H1 (cell line): Measurements from ENCODE around the gene ADGRG1. TPM values are rescaled to one million over a fixed set of nuclear protein-coding genes. Genes with fewer than 3 reads are reported as not detected.

Source experiments
- CTCF ChIA-PET: fragments of 300-600 bp; sonication (Branson Sonifier 250); formaldehyde crosslinking; loops from one replicate; lab custom pipeline; 2021; ENCODE audit not compliant: partially characterized antibody; lab: Charles Lee
- POLR2A ChIA-PET: fragments of 300-600 bp; sonication (Branson Sonifier 250); formaldehyde crosslinking; loops from one replicate; lab custom pipeline; 2021; ENCODE audit warnings: inconsistent platforms; ENCODE audit not compliant: partially characterized antibody; lab: Charles Lee
- DNase-seq, 2 experiments: peaks; one replicate each; pipeline versions ENCODE4 v3.0.0 to v3.0.0-alpha.2; 2010 to 2022; ENCODE audit warnings: low spot score in 2 of 2, low read depth in 1 of 2, mixed read lengths in 1 of 2
- FAIRE-seq: peaks from 2 replicates; lab custom pipeline; 2011; peaks lifted over from hg19 to GRCh38; lab: Jason Lieb, UNC
- H2AFZ ChIP-seq: 2 replicates; pipeline ENCODE4 v1.8.1; 2012; ENCODE audit warnings: low read length, inconsistent platforms
- H2AK5ac ChIP-seq: 2 replicates; pipeline ENCODE4 v1.6.1; 2013; ENCODE audit warnings: low read depth, low read length
- H2BK120ac ChIP-seq: replicated peaks from 2 replicates; pipeline ENCODE3; 2013; ENCODE audit warnings: low read depth, low read length, inconsistent platforms
- H2BK12ac ChIP-seq: 2 replicates; pipeline ENCODE4 v1.6.1; 2013; ENCODE audit warnings: low read depth, low read length
- H2BK15ac ChIP-seq: 2 replicates; pipeline ENCODE4 v1.6.1; 2013; ENCODE audit warnings: low read length
- H2BK20ac ChIP-seq: 2 replicates; pipeline ENCODE4 v1.6.1; 2013; ENCODE audit warnings: low read length
- H2BK5ac ChIP-seq: 2 replicates; pipeline ENCODE4 v1.6.1; 2013; ENCODE audit warnings: low read depth, low read length
- H3K14ac ChIP-seq: 2 replicates; pipeline ENCODE4 v1.6.1; 2013; ENCODE audit warnings: inconsistent platforms; ENCODE audit not compliant: insufficient read length
- H3K18ac ChIP-seq: 2 replicates; pipeline ENCODE4 v1.6.1; 2013; ENCODE audit warnings: low read length; ENCODE audit errors: extremely low read depth
- H3K23ac ChIP-seq: 2 replicates; pipeline ENCODE4 v1.6.1; 2013; ENCODE audit warnings: inconsistent platforms; ENCODE audit not compliant: insufficient read length
- H3K23me2 ChIP-seq: 2 replicates; pipeline ENCODE4 v1.6.1; 2013; ENCODE audit warnings: low read depth, low read length
- H3K27ac ChIP-seq: 2 replicates; pipeline ENCODE4 v1.6.1; 2011; ENCODE audit warnings: low read depth, low read length, inconsistent platforms
- H3K27me3 ChIP-seq, 4 experiments: replicated peaks in 1 of 4; 1 replicate in 1 of 4; 2 replicates in 3 of 4; pipeline versions ENCODE4 v1.6.1 to v1.8.1; 2011 to 2013; ENCODE audit warnings: low read length in 3 of 4, mild to moderate bottlenecking in 3 of 4, inconsistent platforms in 2 of 4, mixed read lengths in 2 of 4, moderate library complexity in 1 of 4; ENCODE audit not compliant: control insufficient read depth in 3 of 4, insufficient read depth in 3 of 4; ENCODE audit errors: extremely low read depth in 1 of 4
- H3K36me3 ChIP-seq, 4 experiments: 2 replicates each; pipeline versions ENCODE4 v1.6.1 to v1.8.1; 2011 to 2013; ENCODE audit warnings: mild to moderate bottlenecking in 4 of 4, low read length in 3 of 4, moderate library complexity in 2 of 4, control low read depth in 1 of 4, inconsistent platforms in 1 of 4; ENCODE audit not compliant: insufficient read depth in 4 of 4, control insufficient read depth in 2 of 4
- H3K4ac ChIP-seq: replicated peaks from 2 replicates; pipeline ENCODE3; 2013; ENCODE audit warnings: low read length, low read depth, mixed read lengths, inconsistent platforms; ENCODE audit not compliant: insufficient read length
- H3K4me1 ChIP-seq, 4 experiments: replicated peaks in 1 of 4; 1 replicate in 1 of 4; 2 replicates in 3 of 4; pipeline versions ENCODE4 v1.6.1 to v1.8.1; 2011 to 2013; ENCODE audit warnings: low read length in 3 of 4, inconsistent platforms in 2 of 4, mixed read lengths in 1 of 4; ENCODE audit not compliant: insufficient read depth in 4 of 4, control insufficient read depth in 3 of 4
- H3K4me2 ChIP-seq, 2 experiments: 2 replicates each; pipeline versions ENCODE4 v1.6.1 to v1.8.1; 2011 to 2013; ENCODE audit warnings: low read depth in 2 of 2, low read length in 2 of 2, control low read depth in 1 of 2, inconsistent platforms in 1 of 2, mild to moderate bottlenecking in 1 of 2; ENCODE audit not compliant: insufficient read depth in 1 of 2
- H3K4me3 ChIP-seq, 4 experiments: fragments of 200-600, 300-600 bp in 1 of 4; sonication (generic), shearing (Covaris generic), sonication (Bioruptor Twin) in 1 of 4; 2 replicates each; pipeline versions ENCODE4 v1.5.1 to v1.8.1; 2011 to 2016; ENCODE audit warnings: low read length in 4 of 4, low read depth in 3 of 4, control low read depth in 2 of 4, inconsistent platforms in 2 of 4, mild to moderate bottlenecking in 2 of 4, mixed read lengths in 1 of 4, moderate library complexity in 1 of 4; ENCODE audit not compliant: insufficient read depth in 2 of 4; ENCODE audit errors: extremely low read depth in 1 of 4
- H3K56ac ChIP-seq: replicated peaks from 2 replicates; pipeline ENCODE3; 2013; ENCODE audit warnings: low read depth, mild to moderate bottlenecking, mixed read lengths, low read length, inconsistent platforms; ENCODE audit not compliant: insufficient read length
- H3K79me1 ChIP-seq: 2 replicates; pipeline ENCODE4 v1.6.1; 2013; ENCODE audit warnings: low read depth, low read length, control low read depth
- H3K79me2 ChIP-seq, 2 experiments: 2 replicates each; pipeline versions ENCODE4 v1.6.1 to v1.8.1; 2012 to 2013; ENCODE audit warnings: low read length in 2 of 2, mild to moderate bottlenecking in 2 of 2, inconsistent platforms in 1 of 2; ENCODE audit not compliant: insufficient read depth in 2 of 2, control insufficient read depth in 1 of 2
- H3K9ac ChIP-seq, 4 experiments: replicated peaks in 1 of 4; 1 replicate in 1 of 4; 2 replicates in 3 of 4; pipeline versions ENCODE4 v1.6.1 to v1.8.1; 2011 to 2013; ENCODE audit warnings: low read depth in 3 of 4, low read length in 3 of 4, control low read depth in 2 of 4, mild to moderate bottlenecking in 2 of 4, moderate library complexity in 2 of 4, inconsistent platforms in 1 of 4; ENCODE audit errors: extremely low read depth in 1 of 4
- H3K9me3 ChIP-seq, 2 experiments: 2 replicates each; pipeline versions ENCODE4 v1.6.1 to v1.8.1; 2012 to 2013; ENCODE audit warnings: mild to moderate bottlenecking in 2 of 2, moderate library complexity in 2 of 2, control low read depth in 1 of 2, inconsistent platforms in 1 of 2, low read depth in 1 of 2, low read length in 1 of 2, mixed read lengths in 1 of 2; ENCODE audit not compliant: insufficient read depth in 2 of 2
- H4K20me1 ChIP-seq, 2 experiments: replicated peaks in 1 of 2; 2 replicates each; pipeline versions ENCODE3 to v1.8.1; 2011 to 2013; ENCODE audit warnings: inconsistent platforms in 2 of 2, low read length in 2 of 2, mild to moderate bottlenecking in 1 of 2; ENCODE audit not compliant: insufficient read depth in 2 of 2, control insufficient read depth in 1 of 2
- H4K5ac ChIP-seq: 2 replicates; pipeline ENCODE4 v1.6.1; 2013; ENCODE audit warnings: low read length, low read depth, mixed read lengths, inconsistent platforms; ENCODE audit not compliant: insufficient read length
- H4K8ac ChIP-seq: 2 replicates; pipeline ENCODE4 v1.8.0; 2013; ENCODE audit warnings: mild to moderate bottlenecking, moderate library complexity, low read length, inconsistent platforms; ENCODE audit not compliant: insufficient read depth; ENCODE audit errors: extremely low read depth
- H4K91ac ChIP-seq: replicated peaks from 2 replicates; pipeline ENCODE3; 2013; ENCODE audit warnings: low read length, mixed read lengths, inconsistent platforms; ENCODE audit not compliant: insufficient read length
- CBX5 ChIP-seq: fragments of 300-800, 300-1000 bp; sonication (generic); IDR thresholded peaks from 2 replicates; pipeline ENCODE4 v1.7.1; 2016; ENCODE audit warnings: antibody characterized with exemption, low read length, low read depth
- EZH2 ChIP-seq: fragments of 200-600 bp; sonication (generic); IDR thresholded peaks from 2 replicates; pipeline ENCODE4 v1.7.1; 2012; ENCODE audit warnings: low read depth, mild to moderate bottlenecking, moderate library complexity, low read length, inconsistent platforms; ENCODE audit not compliant: severe bottlenecking
- JUN ChIP-seq: IDR thresholded peaks from 2 replicates; pipeline ENCODE4 v1.6.1; 2011; ENCODE audit warnings: low read depth, mild to moderate bottlenecking, improper control_type of control experiment, low read length
- RNF2 ChIP-seq: fragments of 200-900, 300-1000 bp; sonication (generic); IDR thresholded peaks from 2 replicates; pipeline ENCODE4 v1.7.1; 2016; ENCODE audit warnings: borderline replicate concordance, low read depth, mild to moderate bottlenecking, antibody characterized with exemption, low read length; ENCODE audit not compliant: poor library complexity, severe bottlenecking; ENCODE audit errors: missing control alignments
- RXRA ChIP-seq: IDR thresholded peaks from 2 replicates; pipeline ENCODE4 v1.6.1; 2011; ENCODE audit warnings: low read depth, mild to moderate bottlenecking, low read length, moderate library complexity; ENCODE audit not compliant: insufficient read depth
- SIN3A ChIP-seq, 2 experiments: IDR thresholded peaks in 1 of 2; conservative IDR thresholded peaks in 1 of 2; 2 replicates each; pipeline ENCODE4 v1.6.1; 2011 to 2012; ENCODE audit warnings: low read length in 2 of 2, improper control_type of control experiment in 1 of 2, low read depth in 1 of 2, mild to moderate bottlenecking in 1 of 2
- SP2 ChIP-seq: IDR thresholded peaks from 2 replicates; pipeline ENCODE4 v1.6.1; 2012; ENCODE audit warnings: mild to moderate bottlenecking, low read length, inconsistent platforms
- YY1 ChIP-seq: IDR thresholded peaks from 2 replicates; pipeline ENCODE4 v1.6.1; 2011; ENCODE audit warnings: low read depth, mild to moderate bottlenecking, low read length
- WGBS, 2 experiments: shearing (Covaris generic) in 1 of 2; methylation state at CpG; one replicate each; pipeline versions ENCODE4 v1.1.6 to v1.1.7; 2013 to 2015; ENCODE audit warnings: low lambda C conversion rate in 2 of 2, mixed read lengths in 2 of 2, inconsistent platforms in 1 of 2, low coverage in 1 of 2, missing lambda C conversion rate in 1 of 2; ENCODE audit not compliant: insufficient replicate concordance in 2 of 2, insufficient coverage in 1 of 2, insufficient read length in 1 of 2; ENCODE audit errors: extremely low coverage in 1 of 2, missing lambda C conversion rate in 1 of 2; 5-methylcytosine and 5-hydroxymethylcytosine counted together
- polyA plus RNA-seq, 7 experiments: library from polyadenylated mRNA; depleted of rRNA in 3 of 7; stranded (reverse) in 5 of 7; unstranded in 2 of 7; fragments of >200 nt in 5 of 7; fragments of 200-250 nt in 2 of 7; gene quantifications; 1 replicate in 5 of 7; 2 replicates in 1 of 7; 4 replicates in 1 of 7; pipeline versions ENCODE4 v1.2.1 to v1.2.3, GENCODE V29; 2011 to 2013; ENCODE audit warnings: missing spikeins in 2 of 7, mixed read lengths in 2 of 7
- total RNA-seq: library from RNA; stranded (reverse); fragmentation: NEBNext Ultra II Directional; extraction: Animal tissue kit (Norgen Biotek cat#: 25700); gene quantifications from 2 replicates; pipeline ENCODE4 v1.2.1, GENCODE V29; 2021

The ADGRG1 gene
- total and polyA plus RNA-seq, 2 of the 8 experiments (the other 6 are each of a cell fraction or from before 2014, with no cell fraction given) = 1.3 to 2.6 TPM

- Histone ChIP-seq H3K27me3 (no peaks in the 10 kb centered on the region), H4K5ac (no peak overlapping the region), H3K9me3 (no peaks in the 10 kb centered on the region), H3K4ac (no peak overlapping the region), H3K4me1 (peaks cover 0 to 7% (median under 1%) of the 10 kb centered on the region in 4 experiments; a peak in 2 of 7 replicates), H2BK120ac (no peak overlapping the region), H3K79me2 (no peaks in the 10 kb centered on the region), H4K8ac (no peak overlapping the region), H2BK5ac (no peak overlapping the region), H3K56ac (no peak overlapping the region), H2BK15ac (no peak overlapping the region), H4K91ac (no peak overlapping the region), H3K23ac (no peak overlapping the region), H3K4me3 (no peak overlapping the region), H3K14ac (no peak overlapping the region), H3K4me2 (no peak overlapping the region)
- DNase-seq (no peak), FAIRE-seq (no peak)
- 86% methylated on average over 4 of the region's 4 CpGs; no CpG with 5 or more reads in 1 of the 2 experiments for WGBS, 2 experiments
- ChIA-PET CTCF (interaction anchor here (0.6 to 3.0 kb wide), 5 partner anchors 10 to 102 kb away, joined by 3 to 12 read pairs (median 4); no protein-coding TSS in a partner anchor), POLR2A (interaction anchor here (0.7 to 3.4 kb wide), 3 partner anchors 11 to 491 kb away, joined by 3 to 19 read pairs (median 3); no protein-coding TSS in a partner anchor)
- TF ChIP-seq EZH2 (no peak), RNF2 (no peak), YY1 (no peak), SIN3A (conservative IDR thresholded peaks at IDR 0.05 in 1 of 2, IDR thresholded peaks at IDR 0.05 in 1 of 2; ENCODE audit: low read depth in 1 of 2, low read length in 2 of 2) (no peak), JUN (no peak), CBX5 (no peak), RXRA (no peak), SP2 (no peak)
- TF ChIP-seq, all 59 proteins: peak for 0
- no peak overlapping the region for H2BK12ac ChIP-seq
- 0 out of 2 replicates have a peak, but pooled peaks cover 2% of the 10 kb centered on the region for H3K23me2 ChIP-seq
- no peak overlapping the region for H2AK5ac ChIP-seq
- H2BK20ac ChIP-seq = no peak overlapping the region
- no peaks in the 10 kb centered on the region for H3K36me3 ChIP-seq
- no peak overlapping the region for H3K9ac ChIP-seq
- no peaks in the 10 kb centered on the region for H3K79me1 ChIP-seq
- H3K27ac ChIP-seq = no peak overlapping the region
- no peak overlapping the region for H2AFZ ChIP-seq
- no peaks in the 10 kb centered on the region for H4K20me1 ChIP-seq
- no peak overlapping the region for H3K18ac ChIP-seq
These were observed 65.1 kb downstream of the ADGRG1 start for GRCh38 chr16:57693550-57693949.
